KMS-11 (cell line): ENCODE measurements around the gene AGPAT1.

Experiments
- H2AFZ ChIP-seq: fragments of 200-600 bp; sonication (generic); 2 replicates; pipeline ENCODE4 v1.6.1; 2016; ENCODE audit warnings: antibody characterized with exemption, mixed run types, low read depth
- H3K27ac ChIP-seq: fragments of 200-600 bp; sonication (generic); 2 replicates; pipeline ENCODE4 v1.6.1; 2016; ENCODE audit warnings: mild to moderate bottlenecking, mixed run types
- H3K27me3 ChIP-seq: fragments of 200-600 bp; sonication (generic); 2 replicates; pipeline ENCODE4 v1.6.1; 2017; ENCODE audit warnings: mild to moderate bottlenecking, low read depth, mixed run types, moderate library complexity; ENCODE audit not compliant: insufficient read depth
- H3K36me3 ChIP-seq: fragments of 200-600 bp; sonication (generic); 2 replicates; pipeline ENCODE4 v1.6.1; 2017; ENCODE audit warnings: mild to moderate bottlenecking, mixed run types; ENCODE audit not compliant: insufficient read depth
- H3K4me1 ChIP-seq: fragments of 200-600 bp; sonication (generic); 2 replicates; pipeline ENCODE4 v1.6.1; 2016; ENCODE audit warnings: mild to moderate bottlenecking, low read depth, mixed run types; ENCODE audit not compliant: poor library complexity, severe bottlenecking
- H3K4me2 ChIP-seq: fragments of 200-600 bp; sonication (generic); 2 replicates; pipeline ENCODE4 v1.7.0; 2016; ENCODE audit warnings: mild to moderate bottlenecking, mixed run types
- H3K4me3 ChIP-seq: fragments of 200-600 bp; sonication (generic); IDR thresholded peaks from 2 replicates; pipeline ENCODE4 v1.6.1; 2017; ENCODE audit warnings: low read depth, low read length, mixed read lengths; ENCODE audit not compliant: insufficient read depth
- H3K79me2 ChIP-seq: fragments of 200-600 bp; sonication (generic); 2 replicates; pipeline ENCODE4 v1.6.1; 2016; ENCODE audit warnings: low read depth, mixed run types; ENCODE audit not compliant: insufficient read depth
- H3K9ac ChIP-seq: fragments of 200-600 bp; sonication (generic); 2 replicates; pipeline ENCODE4 v1.6.1; 2016; ENCODE audit warnings: mild to moderate bottlenecking, mixed run types
- H4K20me1 ChIP-seq: fragments of 200-600 bp; sonication (generic); 2 replicates; pipeline ENCODE4 v1.6.1; 2016; ENCODE audit warnings: mild to moderate bottlenecking, mixed run types; ENCODE audit not compliant: insufficient read depth
- CTCF ChIP-seq: fragments of 200-600 bp; sonication (generic); conservative IDR thresholded peaks from 2 replicates; pipeline ENCODE4 v1.6.1; 2017; ENCODE audit warnings: low read depth, mild to moderate bottlenecking, antibody characterized with exemption, low read length, moderate library complexity, mixed read lengths

AGPAT1 gene

DNA sequence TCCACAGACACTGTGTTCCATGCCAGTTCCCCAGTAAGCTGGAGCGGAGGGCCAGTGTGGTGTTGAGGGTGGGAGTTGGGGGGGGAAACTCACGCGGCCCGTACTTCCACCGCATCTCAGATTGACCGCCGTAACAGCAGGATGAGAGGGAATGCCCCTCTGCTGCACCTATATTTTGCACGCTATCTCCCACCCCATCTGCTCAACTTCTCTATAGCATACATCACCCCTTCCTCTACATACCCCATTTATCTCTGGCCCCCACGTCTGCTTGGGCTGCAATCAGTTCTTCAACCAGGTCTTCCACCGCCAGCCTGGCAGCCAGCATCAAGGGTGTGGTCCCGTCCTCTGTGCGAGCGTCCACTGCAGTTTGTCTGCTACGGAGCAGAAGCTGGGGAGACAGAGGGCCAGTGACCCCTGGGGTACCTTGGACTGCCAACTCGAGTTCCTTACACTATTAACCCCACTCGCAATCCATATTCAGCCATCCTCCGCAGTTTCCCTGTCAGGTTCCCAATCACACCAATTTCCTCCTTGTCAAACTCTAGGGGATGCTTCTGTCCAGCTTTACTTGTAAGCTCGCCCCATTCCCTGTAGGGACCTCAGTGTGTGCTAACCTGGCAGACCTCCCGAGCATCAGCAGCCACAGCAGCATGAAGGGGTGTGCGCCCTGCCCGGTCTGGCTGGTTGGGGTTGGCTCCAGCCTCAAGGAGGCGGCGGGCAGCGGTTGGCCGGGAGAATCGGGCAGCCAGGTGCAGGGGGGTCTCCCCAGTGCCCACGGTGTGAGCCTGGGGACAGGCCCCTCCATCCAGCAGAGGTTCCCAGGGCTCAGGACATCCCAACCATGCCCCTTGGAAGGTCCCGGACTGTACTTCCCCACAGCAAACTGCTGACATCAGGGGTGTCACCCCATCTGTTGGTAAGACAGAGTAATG lies 21.1 kb upstream of the AGPAT1 start:
- Histone ChIP-seq H3K27me3 (no peaks in the 10 kb centered on the region), H3K79me2 (no peaks in the 10 kb centered on the region), H3K4me2 (peak overlapping the region; percentile 97), H3K27ac (peak overlapping the region; percentile 86), H3K9ac (peak overlapping the region; percentile 93; the same call in 1 of the 2 replicates), H3K4me1 (peaks cover 46% of the 10 kb centered on the region), H4K20me1 (no peaks in the 10 kb centered on the region), H3K36me3 (no peaks in the 10 kb centered on the region), H3K4me3 (no peak overlapping the region), H2AFZ (peak overlapping the region; percentile 77; the same call in 1 of the 2 replicates)
- no peak for TF ChIP-seq CTCF

DNA sequence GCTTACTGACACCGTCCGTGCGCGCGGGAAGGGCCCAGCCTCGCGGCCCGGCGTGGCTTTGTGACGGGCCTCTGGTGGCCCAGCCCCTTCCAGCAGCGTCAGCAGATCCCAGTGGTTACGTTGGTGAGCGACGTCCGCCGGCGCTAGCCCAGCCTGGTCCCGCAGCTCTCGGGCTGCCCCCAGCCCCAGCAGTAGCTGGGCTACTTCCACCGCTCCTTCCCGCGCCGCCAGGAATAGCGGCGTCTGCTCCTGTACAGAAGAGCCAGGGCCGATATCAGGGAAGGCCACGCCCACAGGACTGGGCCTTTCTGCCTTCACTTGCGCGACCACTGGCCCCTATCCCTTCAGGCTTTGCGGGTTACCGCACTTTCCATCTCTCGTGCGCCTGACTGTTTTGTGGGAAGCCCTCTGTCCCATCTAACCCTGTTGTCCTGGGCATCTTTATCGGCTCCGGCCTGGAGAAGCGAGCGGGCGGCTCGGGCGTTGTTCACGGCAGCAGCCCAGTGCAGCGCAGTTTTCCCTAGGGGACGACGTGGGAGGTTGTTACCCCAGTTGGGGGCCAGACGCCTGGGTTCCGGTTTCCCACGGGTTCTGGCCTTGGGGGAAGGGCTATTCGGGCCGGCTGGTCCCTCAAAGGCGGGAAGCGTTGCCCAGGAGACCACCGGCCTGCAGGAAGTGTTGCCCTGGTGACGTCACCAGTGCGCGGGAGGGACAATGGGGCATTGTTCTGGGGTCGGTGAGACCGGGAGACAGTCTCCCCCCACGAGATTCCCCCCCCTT lies 20.2 kb upstream of the AGPAT1 start:
- Histone ChIP-seq H3K9ac (peak overlapping the region; percentile 93), H3K27me3 (no peaks in the 10 kb centered on the region), H3K4me3 (no peak overlapping the region), H4K20me1 (no peaks in the 10 kb centered on the region), H3K36me3 (no peaks in the 10 kb centered on the region), H2AFZ (peak overlapping the region; percentile 77), H3K4me1 (peaks cover 53% of the 10 kb centered on the region), H3K27ac (peak overlapping the region; percentile 86), H3K79me2 (no peaks in the 10 kb centered on the region), H3K4me2 (peak overlapping the region; percentile 97)
- TF ChIP-seq CTCF, result no peak

DNA sequence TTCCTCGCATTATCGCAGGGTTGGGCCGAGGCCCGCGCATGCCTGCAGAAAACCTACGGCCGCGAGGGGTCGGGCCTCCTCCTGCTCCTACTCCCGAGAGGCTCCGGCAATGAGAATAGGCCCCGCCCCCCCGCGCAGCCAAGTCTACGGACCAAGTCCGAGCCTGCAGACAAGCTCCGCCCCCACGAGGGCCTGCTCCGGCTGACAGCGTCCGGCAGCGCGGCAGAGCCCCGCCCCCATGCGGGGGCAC lies 19.7 kb upstream of the AGPAT1 start:
- TF ChIP-seq CTCF, result no peak
- no peaks in the 10 kb centered on the region for H3K36me3 ChIP-seq
- H3K79me2 ChIP-seq, result no peaks in the 10 kb centered on the region
- no peaks in the 10 kb centered on the region for H4K20me1 ChIP-seq
- H3K27ac ChIP-seq, result no peak overlapping the region
- H3K27me3 ChIP-seq, result no peaks in the 10 kb centered on the region
- H3K4me3 ChIP-seq, result no peak overlapping the region
- no peak overlapping the region for H2AFZ ChIP-seq
- H3K4me1 ChIP-seq, result peaks cover 56% of the 10 kb centered on the region
- no peak overlapping the region; the same call in 1 of the 2 replicates for H3K4me2 ChIP-seq
- H3K9ac ChIP-seq, result no peak overlapping the region; the same call in 1 of the 2 replicates

GRCh38 chr6:32194825-32195651 lies 19.2 kb upstream of the AGPAT1 start:
- Histone ChIP-seq H2AFZ (peak overlapping the region; percentile 63), H3K27ac (peak overlapping the region; percentile 28), H3K36me3 (no peaks in the 10 kb centered on the region), H3K4me3 (no peak overlapping the region), H3K79me2 (no peaks in the 10 kb centered on the region), H3K4me1 (peaks cover 60% of the 10 kb centered on the region), H3K9ac (peak overlapping the region; percentile 7; the same call in 1 of the 2 replicates), H4K20me1 (no peaks in the 10 kb centered on the region), H3K4me2 (peak overlapping the region; percentile 80), H3K27me3 (no peaks in the 10 kb centered on the region)
- peak; percentile 82 for TF ChIP-seq CTCF
